NCI-H1436 (cell line): Measurements from ENCODE around the gene MAP2K7.

ENCODE experiments used
- DNase-seq: peaks from one replicate; lab custom pipeline; 2025; lab: John Stamatoyannopoulos, UW

The MAP2K7 gene

DNA sequence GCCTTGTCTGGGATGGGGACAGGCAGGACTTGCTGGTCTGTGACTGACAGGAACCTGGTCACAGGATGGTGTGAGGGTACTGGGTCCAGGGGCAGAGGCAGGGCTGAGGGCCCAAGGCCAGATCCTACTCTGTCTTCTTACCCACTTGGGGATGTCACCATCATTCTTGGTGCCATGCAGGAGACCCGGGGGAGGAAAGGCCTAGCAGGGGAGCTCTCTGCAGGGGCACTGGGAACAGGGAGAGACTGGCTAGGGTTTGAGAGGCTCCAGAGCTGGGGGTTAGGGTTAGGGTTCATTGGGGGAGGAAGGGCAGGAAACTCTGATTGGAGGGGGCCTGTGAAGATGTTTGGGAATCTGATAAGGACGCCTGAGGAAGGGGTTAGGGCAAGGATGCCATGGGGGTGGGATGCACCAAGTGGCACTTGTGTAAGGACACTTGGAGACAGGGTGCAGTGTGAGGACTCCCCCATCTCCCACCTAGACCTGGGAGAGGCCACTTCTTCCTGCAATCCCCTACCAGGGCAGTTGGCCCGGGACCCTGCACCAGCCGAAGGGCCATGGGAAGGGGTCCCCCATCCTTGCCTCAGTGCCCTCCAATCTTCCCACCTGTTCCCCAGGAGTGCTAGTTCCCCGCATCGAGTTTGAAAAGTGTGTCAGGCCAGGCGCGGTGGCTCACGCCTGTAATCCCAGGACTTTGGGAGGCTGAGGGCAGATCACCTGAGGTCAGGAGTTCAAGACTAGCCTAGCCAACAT lies 36.4 kb upstream of the MAP2K7 start:
- no peak for DNase-seq

GRCh38 chr19:7868326-7868670 lies 35.4 kb upstream of the MAP2K7 start:
- no peak for DNase-seq

DNA sequence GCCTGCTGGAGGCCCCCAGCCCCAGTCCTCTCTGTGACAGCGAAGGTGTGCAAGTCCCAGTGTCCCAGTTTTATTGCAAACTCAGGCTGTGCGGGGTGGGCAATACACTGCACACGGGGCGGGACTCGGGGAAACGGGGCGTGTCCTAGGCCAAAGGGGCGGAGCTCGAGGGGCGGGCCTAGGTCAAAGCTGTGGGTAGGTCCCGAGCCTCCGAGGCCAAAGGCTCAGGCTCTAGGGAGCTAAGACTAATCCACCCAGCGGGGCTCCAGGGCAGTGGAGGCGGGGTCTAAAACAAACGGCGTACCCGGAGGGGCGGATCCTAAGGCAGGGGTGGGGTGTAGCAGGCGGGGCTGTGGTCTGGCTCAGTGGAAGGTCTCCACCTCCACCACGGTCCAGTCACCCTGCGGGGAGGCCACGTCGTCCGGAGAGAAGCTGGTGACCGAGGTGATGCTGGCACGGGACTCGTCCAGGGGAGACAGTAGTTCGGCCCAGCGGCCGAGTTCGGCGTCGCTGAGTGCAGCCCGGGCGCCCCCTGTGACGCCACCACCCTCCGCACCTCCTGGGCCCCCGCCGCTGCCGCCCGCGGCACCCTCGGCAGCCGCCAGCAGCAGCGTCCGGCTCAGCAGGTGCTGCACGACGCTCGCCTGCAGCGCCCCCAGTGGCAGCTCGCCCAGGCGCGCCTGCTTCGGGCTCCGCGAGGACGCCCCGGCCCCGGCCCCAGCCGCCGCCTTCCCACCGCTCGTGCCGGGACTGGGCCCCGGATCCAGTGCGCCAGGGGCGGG lies 34.8 kb upstream of the MAP2K7 start:
- no peak for DNase-seq

- DNase-seq: no peak
These were observed 34.2 kb upstream of the MAP2K7 start for GRCh38 chr19:7869453-7869909.

- peak; percentile 70 for DNase-seq
These were observed 33.7 kb upstream of the MAP2K7 start for GRCh38 chr19:7869910-7870511.

- DNase-seq: peak; percentile 86
These were observed 32.9 kb upstream of the MAP2K7 start for GRCh38 chr19:7870571-7871436.

DNA sequence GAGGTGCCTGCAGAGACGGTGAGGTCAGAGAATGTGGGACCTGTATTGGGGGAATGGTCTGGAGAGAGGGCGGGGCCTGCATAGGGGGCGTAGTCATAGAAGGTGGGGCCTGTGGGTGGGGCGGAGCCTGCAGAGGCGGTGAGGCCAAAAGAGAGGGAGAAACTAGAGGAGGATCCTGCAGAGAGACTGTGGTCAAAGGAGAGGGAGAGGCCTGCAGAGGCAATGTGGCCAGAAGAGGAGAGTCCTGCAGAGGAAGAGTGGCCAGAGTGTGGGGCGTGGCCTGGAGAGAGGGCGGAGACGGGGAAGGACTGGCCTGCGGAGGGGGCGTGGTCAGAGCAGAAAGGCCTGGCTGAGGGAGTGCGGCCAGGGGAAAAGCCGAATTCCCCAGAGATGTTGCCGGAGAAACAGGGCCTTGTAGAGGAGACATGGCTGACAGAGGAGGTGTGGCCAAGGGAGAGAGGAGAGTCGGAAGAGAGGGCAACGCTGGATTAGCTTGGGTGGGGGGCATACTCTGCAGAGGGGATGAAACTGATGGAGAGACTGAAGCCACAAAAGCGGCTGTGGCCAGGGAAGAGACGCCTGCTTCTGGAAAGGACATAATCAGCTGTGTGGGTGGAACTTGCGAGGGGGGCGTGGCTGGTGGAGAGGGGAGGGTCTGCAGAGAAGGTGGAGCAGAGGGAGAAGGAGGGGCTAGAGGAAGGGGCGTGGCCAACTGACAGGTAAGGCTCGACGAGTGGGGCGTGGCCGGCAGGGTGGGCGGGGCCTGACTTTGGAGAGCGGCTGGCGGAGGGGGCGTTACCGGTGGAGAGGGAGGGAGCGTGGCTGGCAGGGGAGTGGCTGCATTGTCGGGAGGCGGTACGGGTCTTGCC lies 32.0 kb upstream of the MAP2K7 start:
- peak; percentile 96 for DNase-seq

- DNase-seq: no peak
These were observed 31.1 kb upstream of the MAP2K7 start for GRCh38 chr19:7872306-7873204.

GRCh38 chr19:7873304-7874075 lies 30.2 kb upstream of the MAP2K7 start:
- DNase-seq: no peak

DNA sequence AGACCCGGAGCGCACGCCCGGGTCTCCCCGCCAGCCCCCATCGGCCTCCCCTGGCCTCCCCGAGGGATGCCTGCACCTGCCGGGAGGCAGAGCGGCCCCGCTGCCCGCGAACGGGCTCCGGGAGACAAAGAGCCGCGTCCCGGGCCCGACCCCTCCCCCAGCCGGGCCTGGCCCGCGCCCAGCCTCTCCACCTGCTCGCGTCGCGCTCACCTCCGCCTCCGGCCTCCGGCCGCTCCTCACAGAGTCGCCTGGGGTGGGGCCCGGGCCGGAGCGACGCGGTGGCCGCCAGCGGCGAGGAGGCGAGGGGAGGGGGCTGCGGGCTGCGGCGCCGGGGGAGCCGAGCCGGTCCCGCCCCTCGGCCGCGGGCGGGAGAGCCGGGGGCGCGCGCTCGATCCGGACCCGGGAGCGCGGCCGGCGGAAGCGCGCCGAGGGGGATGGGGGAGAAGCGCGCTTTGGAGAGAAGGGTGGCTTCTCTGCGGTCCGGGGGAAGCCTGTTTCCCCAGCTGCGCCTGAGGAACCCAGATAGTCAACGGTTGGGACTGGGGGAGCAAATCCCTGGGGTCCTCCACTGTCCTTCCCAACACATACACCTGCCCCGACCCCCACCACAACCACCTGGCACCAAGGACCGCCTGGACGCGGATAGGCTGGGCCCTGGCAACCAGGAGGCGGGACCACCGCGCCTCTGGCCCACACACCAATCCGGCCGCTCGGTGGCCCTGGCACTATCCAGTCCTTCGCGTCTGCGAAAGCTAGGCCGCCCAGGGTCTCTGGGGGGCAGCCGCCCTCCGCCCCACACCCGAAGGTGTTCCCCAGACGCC lies 29.4 kb upstream of the MAP2K7 start, which contains the start of gene PRR36:
PRR36 (minus strand) TSS at position 315 of the 821 bp plus-strand sequence. CDS start 701 bp downstream, outside the sequence.
- peak; percentile 92 for DNase-seq

- DNase-seq: no peak
These were observed 28.8 kb upstream of the MAP2K7 start for GRCh38 chr19:7874897-7875273.

DNA sequence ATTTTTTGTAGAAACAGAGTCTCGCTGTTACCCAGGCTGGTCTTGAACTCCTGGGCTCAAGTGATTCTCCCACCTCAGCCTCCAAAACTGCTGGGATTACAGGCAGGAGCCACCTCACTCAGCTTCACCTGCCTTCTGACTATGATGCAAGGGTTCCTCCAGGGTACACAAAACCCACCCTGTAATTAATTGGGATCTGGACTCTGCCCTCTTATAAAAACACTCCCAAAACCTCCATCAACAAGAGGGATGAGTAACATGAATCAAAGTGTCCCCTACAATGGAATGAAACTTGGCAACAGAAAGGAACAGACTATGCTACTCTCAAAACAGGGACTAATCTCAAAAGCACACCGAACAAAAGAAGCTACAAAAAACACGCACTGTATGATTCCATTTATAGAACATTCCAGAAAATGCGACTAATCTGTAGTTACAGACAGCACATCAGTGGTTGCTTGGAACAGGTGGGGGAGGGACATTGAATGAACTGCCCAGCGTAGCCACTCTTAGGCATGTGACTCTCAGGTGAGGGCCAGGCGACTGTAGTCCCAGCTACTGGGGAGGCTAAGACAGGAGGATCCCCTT lies 26.3 kb upstream of the MAP2K7 start:
- DNase-seq: no peak

DNA sequence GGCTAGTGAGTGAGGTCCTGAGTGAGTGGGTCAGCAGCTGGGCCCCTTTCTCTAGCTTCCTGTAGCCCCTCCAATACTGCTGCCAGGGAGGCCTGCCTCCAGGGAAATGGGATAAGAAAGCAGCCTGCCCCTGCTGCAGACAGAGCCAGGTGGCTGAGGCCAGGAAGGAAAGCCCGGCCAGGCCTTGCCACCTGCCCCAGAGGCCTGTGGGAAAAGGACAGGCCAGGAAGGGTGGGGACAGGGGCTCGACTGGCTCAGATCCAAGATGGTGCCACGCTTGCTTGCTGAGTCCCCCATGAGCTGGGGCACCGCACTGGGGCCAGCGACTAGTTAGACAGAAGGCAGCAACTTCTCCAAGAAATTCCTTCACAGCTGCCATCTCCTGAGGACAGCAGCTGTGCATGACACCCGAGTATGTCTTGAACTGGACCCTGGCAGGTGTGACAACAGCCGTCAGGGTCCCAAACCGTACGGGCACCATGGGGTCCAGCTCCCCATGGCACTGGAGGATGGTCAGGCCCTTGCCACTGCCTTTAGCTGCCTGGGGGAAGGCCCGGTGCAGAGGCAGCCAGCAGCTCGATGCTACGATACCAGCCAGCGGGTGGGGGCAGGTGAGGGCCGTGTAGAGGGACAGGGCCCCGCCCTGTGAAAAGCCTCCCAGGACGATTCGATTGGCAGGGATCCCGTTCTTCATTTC lies 24.4 kb upstream of the MAP2K7 start:
- DNase-seq: no peak

DNA sequence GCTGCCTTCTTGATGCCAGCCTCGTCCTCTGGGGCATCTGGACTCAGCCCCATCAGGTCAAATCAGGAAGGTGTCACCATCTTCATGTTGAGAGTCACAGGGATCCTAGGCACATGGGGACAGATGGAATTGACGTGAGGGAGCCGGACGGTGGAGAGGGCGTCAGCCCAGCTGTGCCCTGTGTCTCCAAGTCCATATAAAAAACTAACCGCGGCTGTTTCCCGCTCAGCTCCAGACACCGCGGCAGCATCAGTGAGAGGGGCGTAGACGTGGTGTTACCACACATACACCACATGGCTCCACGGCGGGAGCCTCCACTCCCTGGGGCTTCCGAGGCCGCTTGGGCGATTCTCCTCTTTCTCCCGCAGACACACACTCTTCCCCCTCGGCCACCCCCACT lies 23.8 kb upstream of the MAP2K7 start:
- DNase-seq: no peak

GRCh38 chr19:7881910-7882309 lies 21.8 kb upstream of the MAP2K7 start:
- DNase-seq: no peak

- no peak for DNase-seq
These were observed 20.6 kb upstream of the MAP2K7 start for GRCh38 chr19:7883105-7883504.
